ENCODE data around the gene SH3TC1. TPM values are rescaled to one million over a fixed set of nuclear protein-coding genes. Genes with fewer than 3 reads are reported as not detected.

Gene SH3TC1
- total RNA-seq, result 0.68 and 0.94 TPM in 2 replicates
- polyA plus RNA-seq (2012), result 0.29 TPM

DNA sequence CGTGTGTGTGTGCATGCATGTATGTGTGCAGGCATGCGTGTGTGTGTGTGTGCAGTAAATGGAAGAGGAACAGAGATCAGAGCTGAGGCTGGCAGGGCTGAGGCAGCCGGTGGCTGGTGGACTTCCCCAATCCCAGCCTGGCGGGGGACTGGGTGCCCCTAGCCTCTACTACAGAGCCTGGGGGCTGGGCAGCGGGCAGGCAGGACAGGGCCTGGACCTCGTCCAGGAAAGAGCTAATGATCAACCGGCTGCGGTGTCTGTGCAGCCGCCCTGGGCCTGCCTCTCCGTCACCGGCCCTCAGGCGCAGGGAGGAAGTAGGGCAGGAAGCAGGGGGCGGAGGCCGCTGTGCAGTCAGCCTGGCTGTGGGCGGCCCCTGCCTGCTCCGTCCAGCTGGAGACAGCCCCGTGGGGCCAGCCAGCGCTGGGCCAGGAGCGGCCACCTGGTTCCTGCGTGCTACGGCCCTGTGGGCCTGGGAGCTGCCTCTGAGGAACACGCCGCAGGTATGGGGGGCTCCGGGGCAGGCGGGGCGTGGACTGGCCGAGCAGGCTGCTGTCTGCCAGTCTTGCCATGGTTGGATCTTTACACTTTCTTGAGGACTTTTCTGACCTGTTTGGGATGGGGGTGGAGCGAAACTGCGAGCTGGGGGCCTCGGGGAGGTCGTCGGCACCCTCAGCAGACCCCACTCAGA is at the start of gene SH3TC1:
Gene SH3TC1, plus strand, starts transcription at position 385 of the 688 bp plus-strand sequence. CDS start 5,905 bp downstream, outside the sequence.
- DNase-seq (ENCODE audit: low read depth), result peak; percentile 58

- DNase-seq (ENCODE audit: low read depth), result no peak
Observed at GRCh38 chr4:8149664-8150063, 49.4 kb upstream of the SH3TC1 start.

DNA sequence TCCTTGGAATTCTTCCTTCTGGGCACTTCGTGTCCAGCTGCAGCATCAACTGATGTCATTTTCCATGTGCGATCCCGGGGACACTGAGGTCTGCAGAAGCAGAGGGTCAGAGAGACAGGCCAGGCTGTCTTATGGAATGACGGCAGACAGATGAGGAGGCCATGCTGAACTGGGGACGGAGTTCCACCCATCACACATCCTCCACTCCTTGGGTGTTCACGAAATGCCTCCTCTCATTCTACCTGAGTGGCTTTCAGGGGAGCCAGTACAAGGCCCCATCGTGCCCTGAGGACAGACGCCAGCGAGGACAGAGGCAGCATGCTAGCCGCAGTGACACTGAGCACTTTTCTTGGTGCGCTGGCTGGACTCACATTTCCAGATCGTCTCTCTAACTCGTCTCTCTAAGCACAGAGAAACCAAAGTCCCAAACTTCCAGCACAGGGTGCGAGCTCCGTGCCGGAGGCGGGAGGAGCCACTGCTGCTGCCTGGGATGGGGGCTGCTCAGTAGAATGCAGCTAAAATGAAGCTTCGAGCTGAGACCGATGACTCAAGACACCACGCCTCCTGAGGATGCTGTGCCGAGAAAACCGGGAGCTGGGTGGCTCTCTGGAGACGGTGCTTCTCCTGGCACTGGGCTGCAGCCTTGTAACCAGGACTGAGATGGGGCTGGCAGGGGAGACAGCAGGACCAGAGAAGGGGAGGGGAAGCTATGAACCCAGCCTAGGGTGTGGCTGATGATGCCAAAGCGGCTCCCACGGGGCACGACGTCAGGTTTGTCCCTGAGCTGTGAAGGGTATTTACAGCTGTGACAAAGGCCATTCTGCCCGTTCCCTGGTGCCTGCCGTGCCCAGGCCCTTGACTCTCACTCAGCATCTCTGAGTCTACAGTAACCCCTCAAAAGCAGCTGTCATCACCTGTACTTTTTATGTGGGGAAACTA is 48.7 kb upstream of the SH3TC1 start:
- DNase-seq (ENCODE audit: low read depth), result no peak

GRCh38 chr4:8151165-8151650 is 47.9 kb upstream of the SH3TC1 start:
- DNase-seq (ENCODE audit: low read depth), result no peak

DNA sequence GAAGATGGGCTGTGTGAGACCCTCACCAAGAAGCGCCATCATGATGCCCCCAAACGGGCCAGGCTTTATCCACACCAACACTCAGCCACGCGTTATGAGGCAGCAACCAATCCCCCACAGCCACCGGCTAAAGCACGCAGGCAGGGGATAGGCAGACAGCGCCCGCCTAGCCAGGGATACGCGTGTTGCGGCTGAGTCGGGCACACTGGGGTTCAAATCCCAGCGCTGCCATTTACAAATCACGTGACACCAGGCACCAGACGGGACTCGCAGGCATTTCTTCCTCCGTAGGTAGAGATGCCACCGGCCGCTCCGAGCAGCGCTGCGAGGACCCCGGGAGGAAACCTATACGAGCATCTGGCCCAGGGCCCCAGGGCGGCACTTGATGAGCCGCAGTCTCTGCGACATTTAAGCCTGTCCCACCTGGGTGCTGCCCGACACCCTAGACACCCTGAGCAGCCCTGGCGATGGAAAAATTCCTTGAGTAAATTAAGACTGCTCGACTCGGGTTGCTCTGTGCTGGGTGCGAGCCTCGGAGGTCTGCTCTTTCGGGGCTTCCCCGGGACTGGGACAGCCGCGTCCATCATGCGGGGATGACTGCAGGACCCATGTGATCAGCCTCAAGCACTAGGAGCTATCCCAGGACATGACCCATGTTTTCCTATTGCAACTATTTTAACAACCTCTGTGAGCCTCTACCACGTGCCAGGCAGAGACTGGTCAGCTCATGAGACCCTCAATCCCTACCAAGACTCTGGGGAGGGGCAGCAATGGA is 46.8 kb upstream of the SH3TC1 start:
- no peak for DNase-seq (ENCODE audit: low read depth)

GRCh38 chr4:8152865-8153257 is 46.2 kb upstream of the SH3TC1 start:
- DNase-seq (ENCODE audit: low read depth), result no peak

GRCh38 chr4:8153441-8153840 is 45.6 kb upstream of the SH3TC1 start:
- no peak for DNase-seq (ENCODE audit: low read depth)

- no peak for DNase-seq (ENCODE audit: low read depth)
Observed at GRCh38 chr4:8155048-8155447, 44.0 kb upstream of the SH3TC1 start.

DNA sequence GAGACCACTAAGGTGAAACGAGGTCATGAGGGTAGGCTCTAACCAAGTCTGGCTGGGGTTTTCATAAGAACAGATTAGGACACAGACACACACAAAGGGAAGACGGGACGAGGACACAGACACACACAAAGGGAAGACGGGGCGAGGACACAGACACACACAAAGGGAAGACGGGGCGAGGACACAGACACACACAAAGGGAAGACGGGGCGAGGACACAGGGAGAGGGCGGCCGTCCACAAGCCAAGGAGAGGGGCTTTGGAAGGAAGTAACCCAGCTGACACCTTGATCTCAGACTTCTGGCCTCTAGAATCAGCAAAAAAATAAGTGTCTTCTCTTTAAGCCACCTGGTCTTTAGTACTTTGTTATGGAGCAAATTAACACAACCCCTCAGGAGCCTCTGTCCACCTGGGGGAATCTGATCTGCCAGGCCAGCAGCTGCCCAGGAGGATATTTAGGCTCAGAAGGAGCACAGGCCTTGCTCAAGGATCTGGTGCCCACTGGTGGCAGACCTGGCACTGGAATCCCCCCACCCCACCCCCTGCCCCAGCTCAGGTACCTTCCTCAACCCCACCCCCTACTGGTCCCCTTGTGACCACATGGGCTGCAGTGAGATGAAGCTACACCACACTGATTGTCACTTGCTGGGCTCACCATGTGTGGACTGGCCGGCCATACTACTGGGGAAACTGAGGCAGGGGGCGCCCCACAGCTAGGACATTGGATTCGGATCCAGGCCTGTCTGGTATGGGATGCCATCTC is 43.2 kb upstream of the SH3TC1 start:
- DNase-seq (ENCODE audit: low read depth), result no peak

DNA sequence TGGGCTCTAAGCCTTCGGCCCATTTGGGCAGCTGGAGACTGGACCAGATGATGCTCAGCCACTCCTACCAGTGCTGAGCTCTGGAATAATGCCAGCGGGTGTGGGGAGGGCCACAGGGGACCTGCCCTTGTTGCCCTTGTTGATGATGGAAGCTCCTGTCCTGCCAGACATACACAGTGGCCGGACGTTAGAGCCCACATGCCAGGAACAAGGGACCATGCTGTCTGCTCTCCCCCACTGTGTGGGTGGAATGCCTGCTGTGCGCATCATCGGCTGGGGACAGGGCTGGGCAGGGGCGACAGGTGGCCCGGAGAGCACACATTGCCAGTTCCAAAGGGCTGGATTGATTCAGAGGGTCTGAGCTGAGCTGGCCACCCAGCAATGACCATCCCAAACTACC is 42.5 kb upstream of the SH3TC1 start:
- peak; percentile 84 for DNase-seq (ENCODE audit: low read depth)

- DNase-seq (ENCODE audit: low read depth), result peak; percentile 35
Observed at GRCh38 chr4:8157496-8157895, 41.6 kb upstream of the SH3TC1 start.

DNA sequence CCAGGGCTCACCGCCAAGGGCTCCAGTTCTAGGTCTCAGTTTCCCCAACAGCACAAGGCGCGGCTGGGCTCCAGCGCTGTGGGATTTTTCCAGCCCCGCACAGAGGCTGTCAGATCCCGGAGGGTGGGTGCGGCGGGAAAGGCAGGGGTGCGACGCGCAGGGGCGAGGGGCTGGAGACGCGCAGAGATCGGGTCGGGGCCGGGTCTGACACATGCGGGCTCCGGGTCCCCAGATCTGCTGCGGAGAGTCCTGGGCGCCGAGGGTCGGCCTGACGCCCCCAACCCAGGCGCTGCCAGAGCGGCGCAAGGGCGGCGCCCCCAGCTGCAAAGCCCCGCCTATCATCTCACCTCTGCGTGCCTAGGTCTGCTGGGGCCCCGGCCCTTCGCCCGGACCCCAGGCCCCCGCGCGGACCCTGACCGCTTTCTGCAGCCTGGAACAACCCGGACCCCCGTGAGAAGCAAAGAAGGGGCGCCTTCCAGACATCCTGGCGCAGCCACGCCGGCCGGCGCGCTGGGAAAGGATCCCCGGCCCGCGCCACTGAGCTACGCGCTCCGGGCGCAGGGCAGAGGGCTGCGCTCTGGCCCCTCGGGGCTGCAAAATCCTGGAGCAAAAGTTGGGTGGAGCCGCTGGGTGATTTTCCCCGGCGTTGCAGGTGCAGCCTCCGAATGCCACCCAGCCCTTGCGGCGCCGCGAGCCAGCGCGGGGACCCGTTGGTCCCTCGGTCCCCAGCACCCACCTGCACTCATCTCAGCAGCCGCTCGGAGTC is 41.0 kb upstream of the SH3TC1 start:
- no peak for DNase-seq (ENCODE audit: low read depth)

DNA sequence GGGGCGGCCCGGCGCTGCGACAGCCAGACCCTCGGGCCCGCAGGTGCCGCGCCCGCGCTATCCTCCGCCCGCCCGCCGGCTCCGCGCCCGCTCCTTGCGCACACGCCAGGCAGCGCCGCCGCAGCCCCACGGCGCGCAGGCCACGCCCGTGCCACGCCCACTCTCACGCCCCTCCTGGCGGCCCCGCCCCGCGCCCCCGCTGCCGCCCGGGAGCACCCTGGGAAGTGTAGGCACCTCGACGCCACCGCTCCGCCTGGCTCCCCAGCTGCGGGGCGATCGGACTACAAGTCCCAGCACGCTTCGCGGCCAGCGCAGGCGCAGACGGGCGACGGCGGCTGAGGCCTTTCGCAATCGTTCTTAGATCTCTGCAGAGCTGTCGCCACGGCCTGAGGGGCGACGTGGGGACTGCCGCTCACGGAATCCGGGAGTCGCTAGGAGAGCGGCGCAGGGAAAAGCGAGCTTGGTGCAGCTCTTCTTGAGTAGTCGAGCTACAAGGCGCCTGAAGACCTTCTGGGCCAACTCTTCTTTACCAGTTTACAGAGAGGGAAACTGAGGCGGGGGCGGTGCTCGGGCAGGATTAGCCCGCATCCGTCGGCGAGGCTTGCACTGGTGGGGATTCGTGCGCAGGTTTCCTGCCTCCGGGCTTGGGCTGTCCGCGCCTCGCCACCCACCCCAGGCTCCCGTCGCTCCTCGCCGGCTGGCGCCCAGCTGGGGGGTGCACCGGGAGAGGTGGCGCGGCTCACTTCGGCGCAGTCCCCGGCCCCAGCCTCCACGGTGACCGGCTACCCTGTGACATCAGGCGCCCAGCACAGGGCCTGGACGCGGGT is 40.2 kb upstream of the SH3TC1 start, which contains the start of gene ABLIM2:
Gene ABLIM2, minus strand, starts transcription at position 104 of the 827 bp plus-strand sequence. CDS start 124 bp downstream, outside the sequence.
- DNase-seq (ENCODE audit: low read depth), result peak; percentile 95

- DNase-seq (ENCODE audit: low read depth), result no peak
Observed at GRCh38 chr4:8159537-8160232, 39.4 kb upstream of the SH3TC1 start.

GRCh38 chr4:8160233-8160560 is 38.9 kb upstream of the SH3TC1 start:
- DNase-seq (ENCODE audit: low read depth), result no peak

GRCh38 chr4:8160572-8160971 is 38.5 kb upstream of the SH3TC1 start:
- DNase-seq (ENCODE audit: low read depth), result no peak

- DNase-seq (ENCODE audit: low read depth), result no peak
Observed at GRCh38 chr4:8162625-8163024, 36.5 kb upstream of the SH3TC1 start.

DNA sequence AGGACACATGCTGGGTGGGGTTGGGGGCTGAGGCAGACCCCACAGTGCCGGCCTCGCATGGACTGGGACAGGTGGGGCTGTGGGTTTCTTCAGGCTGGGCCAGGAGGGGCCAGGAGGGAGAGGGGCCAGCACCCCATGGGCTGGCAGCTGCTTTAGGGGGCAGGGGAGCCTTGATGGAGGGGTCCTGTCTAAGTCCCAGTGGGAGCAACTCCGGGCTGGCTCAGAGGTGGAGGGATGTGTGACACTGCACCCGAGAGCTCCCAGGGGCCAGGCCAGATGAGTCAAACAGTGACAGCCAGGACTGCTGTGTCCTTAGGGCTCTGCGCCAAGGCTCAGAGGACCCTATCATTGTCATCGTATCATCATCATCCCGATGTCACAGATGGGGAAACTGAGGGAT is 36.1 kb upstream of the SH3TC1 start:
- no peak for DNase-seq (ENCODE audit: low read depth)
